ENCODE data around the gene RHBDD1. TPM values are rescaled to one million over a fixed set of nuclear protein-coding genes. Genes with fewer than 3 reads are reported as not detected.

Gene RHBDD1
- total RNA-seq, 1 donor from 2014 or later, result 35.1 TPM

GRCh38 chr2:226983895-226984749 is 148.3 kb downstream of the RHBDD1 start:
- peaks cover 14% of the 10 kb centered on the region for H3K4me1 ChIP-seq
- no peak overlapping the region for H3K4me3 ChIP-seq
- intact Hi-C loops (cut with micrococcal nuclease), result loop anchor here (10.0 kb wide), 3 partner anchors 149 to 1309 kb away; partner anchors contain the start of gene RHBDD1
- no peaks in the 10 kb centered on the region for H3K9me3 ChIP-seq (replicated peaks)
- no peaks in the 10 kb centered on the region for H3K36me3 ChIP-seq
- DNase-seq, result no peak
- H3K27me3 ChIP-seq (ENCODE audit: low read depth), result no peaks in the 10 kb centered on the region
- TF ChIP-seq, protein P1, sequence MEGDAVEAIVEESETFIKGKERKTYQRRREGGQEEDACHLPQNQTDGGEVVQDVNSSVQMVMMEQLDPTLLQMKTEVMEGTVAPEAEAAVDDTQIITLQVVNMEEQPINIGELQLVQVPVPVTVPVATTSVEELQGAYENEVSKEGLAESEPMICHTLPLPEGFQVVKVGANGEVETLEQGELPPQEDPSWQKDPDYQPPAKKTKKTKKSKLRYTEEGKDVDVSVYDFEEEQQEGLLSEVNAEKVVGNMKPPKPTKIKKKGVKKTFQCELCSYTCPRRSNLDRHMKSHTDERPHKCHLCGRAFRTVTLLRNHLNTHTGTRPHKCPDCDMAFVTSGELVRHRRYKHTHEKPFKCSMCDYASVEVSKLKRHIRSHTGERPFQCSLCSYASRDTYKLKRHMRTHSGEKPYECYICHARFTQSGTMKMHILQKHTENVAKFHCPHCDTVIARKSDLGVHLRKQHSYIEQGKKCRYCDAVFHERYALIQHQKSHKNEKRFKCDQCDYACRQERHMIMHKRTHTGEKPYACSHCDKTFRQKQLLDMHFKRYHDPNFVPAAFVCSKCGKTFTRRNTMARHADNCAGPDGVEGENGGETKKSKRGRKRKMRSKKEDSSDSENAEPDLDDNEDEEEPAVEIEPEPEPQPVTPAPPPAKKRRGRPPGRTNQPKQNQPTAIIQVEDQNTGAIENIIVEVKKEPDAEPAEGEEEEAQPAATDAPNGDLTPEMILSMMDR (IDR thresholded peaks at IDR 0.05; ENCODE audit: borderline replicate concordance), result no peak
- peak overlapping the region; percentile 17 for H3K27ac ChIP-seq (replicated peaks)

DNA sequence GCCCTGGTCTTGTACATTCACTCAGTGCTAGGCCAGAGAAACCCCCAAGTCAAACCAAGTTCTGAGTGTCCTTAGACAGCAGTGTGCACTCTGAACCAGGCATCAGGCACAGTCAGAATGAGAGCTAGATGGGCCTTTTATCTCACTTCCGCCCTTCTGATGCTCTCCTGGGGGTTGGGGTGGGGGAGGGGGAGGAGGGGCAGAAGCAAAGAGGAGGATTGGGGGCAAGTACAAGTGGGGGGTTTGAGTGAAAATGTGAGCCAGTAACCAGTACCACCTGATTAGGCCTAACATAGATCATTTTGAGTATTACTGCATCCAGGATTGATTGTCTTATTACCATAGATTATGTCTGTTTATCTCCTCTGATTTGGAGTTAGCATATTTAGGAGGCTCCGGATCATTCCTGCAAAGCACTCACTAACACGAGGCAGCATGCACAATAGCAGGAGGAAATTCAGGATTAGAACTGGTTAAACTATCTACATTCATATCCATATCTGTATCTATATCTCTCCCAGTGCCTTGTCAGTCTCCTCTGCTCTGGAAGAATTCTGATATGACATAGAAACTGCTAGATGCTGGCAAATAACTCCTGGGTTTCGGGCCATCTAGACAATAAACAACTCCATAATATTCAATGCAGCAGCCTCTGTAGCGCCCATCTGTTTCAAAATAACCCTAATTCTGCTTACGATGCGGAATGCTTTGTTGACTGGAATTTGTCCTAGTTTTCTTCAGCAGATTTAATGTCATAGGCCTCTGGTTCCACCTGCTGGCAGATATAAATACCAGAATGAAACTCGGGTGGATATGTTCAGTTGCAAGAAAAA is 149.1 kb downstream of the RHBDD1 start:
- no peak for DNase-seq
- Histone ChIP-seq H3K9me3 (replicated peaks) (no peaks in the 10 kb centered on the region), H3K27ac (replicated peaks) (peak overlapping the region; percentile 43), H3K4me1 (peaks cover 14% of the 10 kb centered on the region), H3K36me3 (no peaks in the 10 kb centered on the region), H3K4me3 (no peak overlapping the region), H3K27me3 (ENCODE audit: low read depth) (no peaks in the 10 kb centered on the region)
- TF ChIP-seq, protein P1 (IDR thresholded peaks at IDR 0.05; ENCODE audit: borderline replicate concordance), result peak; percentile 78
- intact Hi-C loops (cut with micrococcal nuclease), result loop anchor here (10.0 kb wide), 3 partner anchors 150 to 1310 kb away; partner anchors contain the start of gene RHBDD1

DNA sequence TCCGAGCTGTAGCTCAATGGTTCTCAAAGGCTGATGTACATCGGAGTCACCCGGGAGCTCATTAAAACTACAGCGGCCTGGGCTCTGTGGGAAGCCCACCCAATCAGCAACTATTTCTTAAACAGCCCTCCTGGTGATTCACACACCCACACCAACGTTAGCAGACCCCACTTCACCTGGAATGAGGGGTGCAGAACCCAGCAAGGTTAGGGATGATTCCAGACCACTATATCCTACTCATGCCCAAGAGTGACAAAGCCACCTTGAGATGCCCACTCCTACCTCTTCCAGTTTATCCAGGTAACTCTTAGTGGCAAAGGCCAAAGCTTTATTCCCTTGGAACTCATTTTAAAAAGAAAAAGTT is 149.7 kb downstream of the RHBDD1 start:
- DNase-seq, result no peak
- Histone ChIP-seq H3K27me3 (ENCODE audit: low read depth) (no peaks in the 10 kb centered on the region), H3K4me3 (no peak overlapping the region), H3K4me1 (peaks cover 14% of the 10 kb centered on the region), H3K9me3 (replicated peaks) (no peaks in the 10 kb centered on the region), H3K27ac (replicated peaks) (no peak overlapping the region), H3K36me3 (no peaks in the 10 kb centered on the region)
- intact Hi-C loops (cut with micrococcal nuclease), result loop anchor here (10.0 kb wide), 3 partner anchors 151 to 1311 kb away; partner anchors contain the start of gene RHBDD1
- TF ChIP-seq, protein P1 (IDR thresholded peaks at IDR 0.05; ENCODE audit: borderline replicate concordance), result peak; percentile 8

GRCh38 chr2:226991663-226992062 is 155.8 kb downstream of the RHBDD1 start:
- Histone ChIP-seq H3K9me3 (replicated peaks) (no peaks in the 10 kb centered on the region), H3K4me3 (no peak overlapping the region), H3K4me1 (no peaks in the 10 kb centered on the region), H3K27me3 (ENCODE audit: low read depth) (no peaks in the 10 kb centered on the region), H3K36me3 (peaks cover 9% of the 10 kb centered on the region), H3K27ac (replicated peaks) (no peak overlapping the region)
- DNase-seq, result no peak
- TF ChIP-seq, protein P1 (IDR thresholded peaks at IDR 0.05; ENCODE audit: borderline replicate concordance), result no peak
- intact Hi-C loops (cut with micrococcal nuclease), result no loop called here

- H3K4me3 ChIP-seq, result no peak overlapping the region
- no peaks in the 10 kb centered on the region for H3K4me1 ChIP-seq
- no peaks in the 10 kb centered on the region for H3K27me3 ChIP-seq (ENCODE audit: low read depth)
- TF ChIP-seq, protein P1 (IDR thresholded peaks at IDR 0.05; ENCODE audit: borderline replicate concordance), result no peak
- H3K9me3 ChIP-seq (replicated peaks), result no peaks in the 10 kb centered on the region
- DNase-seq, result no peak
- no peak overlapping the region for H3K27ac ChIP-seq (replicated peaks)
- intact Hi-C loops (cut with micrococcal nuclease), result no loop called here
- peaks cover 9% of the 10 kb centered on the region for H3K36me3 ChIP-seq
Measured at GRCh38 chr2:226993171-226993570, 157.3 kb downstream of the RHBDD1 start.
